Liver (tissue), 9 donors: ENCODE measurements around the gene FRYL. TPM values are rescaled to one million over a fixed set of nuclear protein-coding genes. Genes with fewer than 3 reads are reported as not detected.
"Not testable (repeated sequence)": the region's sequence is repeated elsewhere in the genome, so short reads cannot be mapped to it uniquely, and the experiment has no call there.

Experiments
- DNase-seq: peaks from one replicate; pipeline ENCODE4 v3.0.0-alpha.2; 2017; ENCODE audit warnings: low spot score
- H3K27ac ChIP-seq, 2 donors: one replicate each; pipeline ENCODE4 v1.7.0; 2013; ENCODE audit warnings: inconsistent platforms in 2 of 2, low read length in 2 of 2, control low read depth in 1 of 2, low read depth in 1 of 2, mild to moderate bottlenecking in 1 of 2
- H3K27me3 ChIP-seq, 4 donors: one replicate each; pipeline versions ENCODE4 v1.6.1 to v1.7.0; 2013; ENCODE audit warnings: low read length in 3 of 4, inconsistent platforms in 1 of 4, mild to moderate bottlenecking in 1 of 4, moderate library complexity in 1 of 4; ENCODE audit not compliant: control insufficient read depth in 4 of 4, insufficient read depth in 4 of 4
- H3K36me3 ChIP-seq, 4 donors: one replicate each; pipeline versions ENCODE4 v1.6.1 to v1.7.0; 2013; ENCODE audit warnings: low read length in 3 of 4, mild to moderate bottlenecking in 3 of 4, low read depth in 1 of 4, moderate library complexity in 1 of 4; ENCODE audit not compliant: control insufficient read depth in 4 of 4, insufficient read depth in 3 of 4
- H3K4me1 ChIP-seq, 4 donors: one replicate each; pipeline versions ENCODE4 v1.6.1 to v1.7.0; 2013; ENCODE audit warnings: low read length in 3 of 4, mild to moderate bottlenecking in 3 of 4, moderate library complexity in 1 of 4; ENCODE audit not compliant: control insufficient read depth in 4 of 4, insufficient read depth in 4 of 4
- H3K4me3 ChIP-seq, 3 donors: one replicate each; pipeline versions ENCODE4 v1.6.1 to v1.7.0; 2013; ENCODE audit warnings: low read length in 3 of 3, control low read depth in 1 of 3, low read depth in 1 of 3, mild to moderate bottlenecking in 1 of 3
- H3K9ac ChIP-seq, 2 donors: one replicate each; pipeline ENCODE4 v1.7.0; 2013; ENCODE audit warnings: low read length in 2 of 2, mild to moderate bottlenecking in 2 of 2, moderate library complexity in 2 of 2, control low read depth in 1 of 2, low read depth in 1 of 2
- H3K9me3 ChIP-seq, 4 donors: one replicate each; pipeline versions ENCODE4 v1.6.1 to v1.7.0; 2013; ENCODE audit warnings: low read length in 3 of 4; ENCODE audit not compliant: control insufficient read depth in 4 of 4
- EGR1 ChIP-seq, 2 donors: IDR thresholded peaks; 2 replicates each; pipeline ENCODE4 v1.6.1; 2016 to 2018; ENCODE audit warnings: antibody characterized with exemption in 2 of 2, low read depth in 2 of 2
- FOXA2 ChIP-seq: IDR thresholded peaks from 2 replicates; pipeline ENCODE4 v1.6.1; 2016; ENCODE audit warnings: antibody characterized with exemption
- GABPA ChIP-seq, 2 donors: IDR thresholded peaks in 1 of 2; conservative IDR thresholded peaks in 1 of 2; 2 replicates each; pipeline ENCODE4 v1.6.1; 2016; ENCODE audit warnings: antibody characterized with exemption in 2 of 2, mild to moderate bottlenecking in 1 of 2, moderate library complexity in 1 of 2
- HNF4A ChIP-seq, 2 donors: conservative IDR thresholded peaks; 2 replicates each; pipeline ENCODE4 v1.6.1; 2016; ENCODE audit warnings: antibody characterized with exemption in 2 of 2, mild to moderate bottlenecking in 2 of 2
- JUND ChIP-seq, 2 donors: IDR thresholded peaks; 2 replicates each; pipeline ENCODE4 v1.6.1; 2016; ENCODE audit warnings: antibody characterized with exemption in 2 of 2
- NR2F2 ChIP-seq: IDR thresholded peaks from 2 replicates; pipeline ENCODE4 v1.6.1; 2016; ENCODE audit warnings: antibody characterized with exemption
- RAD21 ChIP-seq, 2 donors: IDR thresholded peaks; 2 replicates each; pipeline ENCODE4 v1.6.1; 2016; ENCODE audit warnings: antibody characterized with exemption in 2 of 2, mild to moderate bottlenecking in 2 of 2
- SP1 ChIP-seq: IDR thresholded peaks from 2 replicates; pipeline ENCODE4 v1.6.1; 2018; ENCODE audit warnings: antibody characterized with exemption, mild to moderate bottlenecking
- TAF1 ChIP-seq: conservative IDR thresholded peaks from 2 replicates; pipeline ENCODE4 v1.6.1; 2016; ENCODE audit warnings: antibody characterized with exemption, mild to moderate bottlenecking
- YY1 ChIP-seq: IDR thresholded peaks from 2 replicates; pipeline ENCODE4 v1.6.1; 2016; ENCODE audit warnings: antibody characterized with exemption, mild to moderate bottlenecking
- WGBS: extraction: QIAGEN DNeasy Blood & Tissue Kit; methylation state at CpG from one replicate; pipeline ENCODE4 v1.1.7; 2013; 5-methylcytosine and 5-hydroxymethylcytosine counted together
- polyA plus RNA-seq, 2 donors: library from polyadenylated mRNA; stranded (reverse) in 1 of 2; unstranded in 1 of 2; fragments of 200-250 nt in 1 of 2; fragments of >200 nt in 1 of 2; fragmentation: Nextera tagmentation in 1 of 2; extraction: Ambion mirVana in 1 of 2; gene quantifications; one replicate each; pipeline versions ENCODE4 v1.2.1 to v1.2.3, GENCODE V29; 2013 to 2015
- total RNA-seq, 2 donors: library from RNA; depleted of rRNA; stranded (reverse); fragments of >200 nt; gene quantifications; one replicate each; pipeline ENCODE4 v1.2.3, GENCODE V29; 2014
- TF ChIP-seq, protein P1 (sequence below): IDR thresholded peaks from 2 replicates; pipeline ENCODE4 v1.6.1; 2016; ENCODE audit warnings: antibody characterized with exemption
- TF ChIP-seq, protein P2 (sequence below): fragments of 150-350 bp; IDR thresholded peaks from 2 replicates; pipeline ENCODE4 v1.5.1; 2017; ENCODE audit warnings: improper control_type of control experiment, low read depth, low read length; ENCODE audit not compliant: missing input control
- TF ChIP-seq, protein P3 (sequence below): IDR thresholded peaks from 2 replicates; pipeline ENCODE4 v1.6.1; 2016; ENCODE audit warnings: antibody characterized with exemption
- TF ChIP-seq, protein P4 (sequence below): IDR thresholded peaks from 2 replicates; pipeline ENCODE4 v1.6.1; 2016; ENCODE audit warnings: antibody characterized with exemption
- donor health status: healthy.
- donor health status: healthy.
- donor health status: healthy.
- donor health status: healthy.
- donor health status: healthy.

The FRYL gene
- total and polyA plus RNA-seq, 4 donors, result 5.3 to 79.0 (median 27.2) TPM

DNA sequence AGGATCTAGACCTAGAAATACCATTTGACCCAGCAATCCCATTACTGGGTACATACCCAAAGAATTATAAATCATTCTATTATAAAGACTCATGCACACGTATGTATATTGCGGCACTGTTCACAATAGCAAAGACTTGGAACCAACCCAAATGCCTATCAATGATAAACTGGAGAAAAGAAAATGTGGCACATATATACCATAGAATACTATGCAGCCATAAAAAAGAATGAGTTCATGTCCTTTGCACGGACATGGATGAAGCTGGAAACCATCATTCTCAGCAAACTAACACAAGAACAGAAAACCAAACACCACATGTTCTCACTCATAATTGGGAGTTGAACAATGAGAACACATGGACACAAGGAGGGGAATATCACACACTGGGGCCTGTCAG lies 97.2 kb downstream of the FRYL start:
- WGBS, result 96% methylated on average over 3 of the region's 3 CpGs
- H3K4me1 ChIP-seq, result peaks cover 0 to 11% (median 3%) of the 10 kb centered on the region in 4 donors
- not testable (repeated sequence) for DNase-seq, H3K4me3 ChIP-seq, H3K9ac ChIP-seq, H3K27me3 ChIP-seq, H3K27ac ChIP-seq, H3K36me3 ChIP-seq, H3K9me3 ChIP-seq

DNA sequence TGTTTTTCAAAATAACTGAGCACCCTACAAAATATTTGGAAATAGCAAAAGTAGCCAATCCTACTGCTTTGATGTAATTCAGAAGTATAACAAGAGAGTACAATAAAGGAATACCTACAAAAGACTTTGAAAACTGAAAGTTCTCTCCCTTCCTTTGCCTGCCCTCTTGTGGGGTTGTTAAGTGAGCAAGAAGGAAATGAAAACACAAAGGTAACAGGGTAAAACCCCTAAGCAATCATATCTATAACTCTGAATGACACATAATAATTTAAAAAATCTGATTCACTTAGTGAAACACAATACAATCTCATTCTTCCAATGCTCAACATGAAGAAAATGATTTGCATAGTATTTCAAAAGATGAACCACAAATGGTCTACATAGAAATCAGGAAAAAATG lies 98.2 kb downstream of the FRYL start:
- H3K27me3 ChIP-seq, result no peaks in the 10 kb centered on the region
- H3K9ac ChIP-seq, result no peak overlapping the region
- H3K4me3 ChIP-seq, result no peak overlapping the region
- DNase-seq, result no peak
- no peaks in the 10 kb centered on the region for H3K36me3 ChIP-seq
- H3K9me3 ChIP-seq, result no peaks in the 10 kb centered on the region
- TF ChIP-seq, protein P1, sequence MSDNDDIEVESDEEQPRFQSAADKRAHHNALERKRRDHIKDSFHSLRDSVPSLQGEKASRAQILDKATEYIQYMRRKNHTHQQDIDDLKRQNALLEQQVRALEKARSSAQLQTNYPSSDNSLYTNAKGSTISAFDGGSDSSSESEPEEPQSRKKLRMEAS, result no peak
- TF ChIP-seq, protein P2, sequence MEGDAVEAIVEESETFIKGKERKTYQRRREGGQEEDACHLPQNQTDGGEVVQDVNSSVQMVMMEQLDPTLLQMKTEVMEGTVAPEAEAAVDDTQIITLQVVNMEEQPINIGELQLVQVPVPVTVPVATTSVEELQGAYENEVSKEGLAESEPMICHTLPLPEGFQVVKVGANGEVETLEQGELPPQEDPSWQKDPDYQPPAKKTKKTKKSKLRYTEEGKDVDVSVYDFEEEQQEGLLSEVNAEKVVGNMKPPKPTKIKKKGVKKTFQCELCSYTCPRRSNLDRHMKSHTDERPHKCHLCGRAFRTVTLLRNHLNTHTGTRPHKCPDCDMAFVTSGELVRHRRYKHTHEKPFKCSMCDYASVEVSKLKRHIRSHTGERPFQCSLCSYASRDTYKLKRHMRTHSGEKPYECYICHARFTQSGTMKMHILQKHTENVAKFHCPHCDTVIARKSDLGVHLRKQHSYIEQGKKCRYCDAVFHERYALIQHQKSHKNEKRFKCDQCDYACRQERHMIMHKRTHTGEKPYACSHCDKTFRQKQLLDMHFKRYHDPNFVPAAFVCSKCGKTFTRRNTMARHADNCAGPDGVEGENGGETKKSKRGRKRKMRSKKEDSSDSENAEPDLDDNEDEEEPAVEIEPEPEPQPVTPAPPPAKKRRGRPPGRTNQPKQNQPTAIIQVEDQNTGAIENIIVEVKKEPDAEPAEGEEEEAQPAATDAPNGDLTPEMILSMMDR, result peak; percentile 22
- no peak for TF ChIP-seq GABPA (IDR thresholded peaks at IDR 0.05 in 1 of 2, conservative IDR thresholded peaks at IDR 0.05 in 1 of 2)
- TF ChIP-seq, protein P3, sequence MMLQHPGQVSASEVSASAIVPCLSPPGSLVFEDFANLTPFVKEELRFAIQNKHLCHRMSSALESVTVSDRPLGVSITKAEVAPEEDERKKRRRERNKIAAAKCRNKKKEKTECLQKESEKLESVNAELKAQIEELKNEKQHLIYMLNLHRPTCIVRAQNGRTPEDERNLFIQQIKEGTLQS, result no peak
- TF ChIP-seq HNF4A (conservative IDR thresholded peaks at IDR 0.05), result no peak
- no peak for TF ChIP-seq EGR1 (IDR thresholded peaks at IDR 0.05; ENCODE audit: low read depth in 2 of 2)
- TF ChIP-seq TAF1, result no peak
- TF ChIP-seq YY1, result no peak
- no peak for TF ChIP-seq JUND (IDR thresholded peaks at IDR 0.05)
- no peak for TF ChIP-seq FOXA2
- peak; percentile 78 to 82 for TF ChIP-seq RAD21 (IDR thresholded peaks at IDR 0.05)
- H3K27ac ChIP-seq, result no peak overlapping the region
- peaks cover 0 to 10% (median 2%) of the 10 kb centered on the region in 4 donors for H3K4me1 ChIP-seq

DNA sequence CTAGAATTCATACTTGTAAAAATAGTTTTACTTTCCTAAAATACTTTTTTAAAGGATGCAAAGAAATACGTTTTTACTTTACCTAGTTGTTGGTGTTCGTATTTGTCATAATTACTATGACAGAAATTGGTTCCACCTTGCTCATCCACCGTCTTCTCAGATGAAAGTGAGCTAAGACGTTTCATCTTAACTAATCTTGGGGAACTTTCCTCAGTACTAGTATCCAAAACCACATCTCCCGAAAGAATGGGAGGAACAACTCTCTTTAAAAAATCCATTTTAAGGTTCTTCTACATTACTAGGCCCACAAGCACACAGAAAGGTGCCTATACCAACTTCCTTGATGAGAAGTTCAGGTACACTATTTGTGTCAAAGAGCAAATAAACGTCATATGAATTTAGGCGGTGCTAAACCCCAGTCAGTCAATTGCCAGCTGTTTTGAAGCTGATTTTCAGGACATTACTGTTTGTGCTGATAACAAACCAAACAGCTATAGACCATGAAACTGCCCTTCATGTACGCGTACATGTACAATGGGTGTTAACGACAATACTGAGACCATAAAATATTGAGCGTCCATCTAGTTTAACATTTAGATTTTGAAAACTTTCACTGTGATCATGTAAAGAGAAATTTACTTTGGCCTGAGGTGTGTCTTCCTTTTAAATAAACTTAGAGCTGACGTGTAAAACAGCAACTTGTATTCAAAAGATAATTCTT lies 99.1 kb downstream of the FRYL start:
- WGBS, result 61% methylated on average over 12 of the region's 12 CpGs
- Histone ChIP-seq H3K27me3 (no peaks in the 10 kb centered on the region), H3K4me1 (peaks cover 0 to 6% (median 2%) of the 10 kb centered on the region in 4 donors), H3K27ac (no peak overlapping the region), H3K4me3 (no peak overlapping the region), H3K36me3 (no peaks in the 10 kb centered on the region), H3K9ac (peak overlapping the region in 1 of 2 donors; percentile 24), H3K9me3 (no peaks in the 10 kb centered on the region)
- TF ChIP-seq, protein P4, sequence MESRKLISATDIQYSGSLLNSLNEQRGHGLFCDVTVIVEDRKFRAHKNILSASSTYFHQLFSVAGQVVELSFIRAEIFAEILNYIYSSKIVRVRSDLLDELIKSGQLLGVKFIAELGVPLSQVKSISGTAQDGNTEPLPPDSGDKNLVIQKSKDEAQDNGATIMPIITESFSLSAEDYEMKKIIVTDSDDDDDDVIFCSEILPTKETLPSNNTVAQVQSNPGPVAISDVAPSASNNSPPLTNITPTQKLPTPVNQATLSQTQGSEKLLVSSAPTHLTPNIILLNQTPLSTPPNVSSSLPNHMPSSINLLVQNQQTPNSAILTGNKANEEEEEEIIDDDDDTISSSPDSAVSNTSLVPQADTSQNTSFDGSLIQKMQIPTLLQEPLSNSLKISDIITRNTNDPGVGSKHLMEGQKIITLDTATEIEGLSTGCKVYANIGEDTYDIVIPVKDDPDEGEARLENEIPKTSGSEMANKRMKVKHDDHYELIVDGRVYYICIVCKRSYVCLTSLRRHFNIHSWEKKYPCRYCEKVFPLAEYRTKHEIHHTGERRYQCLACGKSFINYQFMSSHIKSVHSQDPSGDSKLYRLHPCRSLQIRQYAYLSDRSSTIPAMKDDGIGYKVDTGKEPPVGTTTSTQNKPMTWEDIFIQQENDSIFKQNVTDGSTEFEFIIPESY, result no peak
- TF ChIP-seq GABPA (IDR thresholded peaks at IDR 0.05 in 1 of 2, conservative IDR thresholded peaks at IDR 0.05 in 1 of 2) (no peak), NR2F2 (no peak), YY1 (no peak), JUND (IDR thresholded peaks at IDR 0.05) (no peak), SP1 (peak; percentile 9)
- no peak for DNase-seq
